Activated CD4-positive, CD25-positive, alpha-beta regulatory T cell treated with anti-CD3 and anti-CD28 coated beads, Interleukin-2, amount 50 U/mL, for 72 hours (primary cell): Measurements from ENCODE around the gene HBD.
"Not testable (repeated sequence)": the region's sequence is repeated elsewhere in the genome, so short reads cannot be mapped to it uniquely, and the experiment has no call there.

Experiments
- DNase-seq: peaks from one replicate; pipeline ENCODE4 v3.0.0; 2021

HBD gene

GRCh38 chr11:5234381-5234834 lies at the start of gene HBD:
HBD (minus strand) TSS chr11:5234483; CDS start chr11:5234433, 50 bp downstream.
- no peak for DNase-seq

GRCh38 chr11:5283882-5284281 lies 49.6 kb upstream of the HBD start:
- no peak for DNase-seq

- DNase-seq: no peak
Observed at GRCh38 chr11:5283086-5283485, 48.8 kb upstream of the HBD start.

DNA sequence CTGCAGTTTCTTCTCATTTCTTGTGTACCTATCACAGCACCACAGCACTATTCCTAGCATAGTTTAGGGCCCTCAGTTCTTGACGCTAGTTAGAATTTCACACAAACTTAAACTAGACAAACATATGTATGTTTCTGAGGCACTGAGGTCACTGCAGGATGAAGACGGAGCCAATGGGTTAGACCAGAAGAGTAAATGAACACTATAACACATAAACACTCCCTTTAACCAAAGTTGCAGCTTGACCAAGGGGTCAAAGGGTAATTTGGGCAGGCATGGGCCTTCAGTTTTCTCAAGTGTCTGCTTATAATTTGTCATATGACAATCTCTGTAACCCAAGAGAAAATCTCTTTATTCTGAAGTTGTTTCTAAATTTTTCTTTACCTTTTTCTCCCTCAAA lies 48.3 kb upstream of the HBD start:
- DNase-seq: no peak

DNA sequence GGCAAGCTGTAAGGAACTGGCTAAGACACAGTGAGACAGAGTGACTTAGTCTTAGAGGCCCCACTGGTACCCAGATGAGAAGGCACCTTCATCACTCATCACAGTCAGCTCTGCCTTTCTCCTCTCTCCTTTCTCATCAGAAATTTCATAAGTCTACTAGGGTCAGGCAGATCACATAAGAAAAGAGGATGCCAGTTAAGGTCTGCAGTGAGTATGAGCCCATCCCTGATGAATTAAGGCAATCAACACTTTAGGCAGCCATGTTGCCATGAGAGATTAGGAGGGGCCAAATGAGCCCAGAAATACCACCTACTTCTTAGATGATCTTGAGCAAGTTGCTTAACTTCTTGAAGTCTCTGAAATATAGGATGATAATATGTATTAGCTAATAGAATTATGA lies 47.3 kb upstream of the HBD start:
- no peak for DNase-seq

- no peak for DNase-seq
Observed at GRCh38 chr11:5280582-5281102, 46.4 kb upstream of the HBD start.

DNA sequence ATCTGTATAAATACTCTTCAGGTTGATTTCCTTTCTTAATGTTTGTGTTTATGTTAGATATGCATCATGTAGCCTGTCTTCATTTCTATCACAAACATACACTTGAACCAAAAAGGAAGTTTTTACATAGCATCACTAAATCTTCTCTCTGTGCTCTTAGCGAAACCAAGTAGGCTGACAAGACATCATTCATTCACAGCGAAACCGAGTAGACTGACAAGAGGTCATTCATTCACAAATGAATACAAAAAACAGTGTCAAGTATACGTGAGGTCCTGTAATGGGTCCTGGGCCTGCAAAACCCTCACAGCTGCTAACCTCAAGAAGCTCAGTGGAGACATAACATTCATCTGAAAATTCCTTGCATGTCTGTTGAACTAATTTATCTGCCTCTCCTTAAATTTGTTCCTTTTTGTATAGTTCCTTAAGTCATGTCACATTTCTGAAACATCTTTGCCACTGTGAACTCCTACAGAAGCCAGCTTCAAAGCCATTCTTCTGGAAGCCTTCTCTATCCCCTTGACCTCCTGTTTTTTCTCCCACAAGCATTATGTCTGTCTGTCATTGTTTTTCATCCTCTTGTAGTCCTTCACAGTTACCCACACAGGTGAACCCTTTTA lies 45.3 kb upstream of the HBD start:
- DNase-seq: no peak

- DNase-seq: no peak
Observed at GRCh38 chr11:5277807-5278382, 43.6 kb upstream of the HBD start.

DNA sequence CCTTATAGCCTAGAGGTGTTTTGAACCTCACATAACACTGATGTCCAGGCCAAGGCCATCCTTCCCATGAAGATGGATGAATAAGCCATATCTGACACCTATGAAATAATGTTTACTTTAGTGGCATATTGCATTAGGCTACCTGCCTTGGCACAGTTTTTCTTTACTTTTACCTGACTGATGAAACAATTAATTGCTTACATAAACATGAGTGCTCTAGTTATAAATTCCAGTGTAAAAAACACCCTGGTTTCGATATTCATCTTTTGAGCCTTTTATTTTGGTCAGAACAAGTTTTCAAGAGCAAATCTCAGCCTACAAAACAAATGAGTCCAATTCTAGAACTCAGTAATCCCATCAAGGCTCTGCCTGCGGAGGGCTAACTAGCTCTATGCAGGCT lies 42.4 kb upstream of the HBD start:
- no peak for DNase-seq

DNA sequence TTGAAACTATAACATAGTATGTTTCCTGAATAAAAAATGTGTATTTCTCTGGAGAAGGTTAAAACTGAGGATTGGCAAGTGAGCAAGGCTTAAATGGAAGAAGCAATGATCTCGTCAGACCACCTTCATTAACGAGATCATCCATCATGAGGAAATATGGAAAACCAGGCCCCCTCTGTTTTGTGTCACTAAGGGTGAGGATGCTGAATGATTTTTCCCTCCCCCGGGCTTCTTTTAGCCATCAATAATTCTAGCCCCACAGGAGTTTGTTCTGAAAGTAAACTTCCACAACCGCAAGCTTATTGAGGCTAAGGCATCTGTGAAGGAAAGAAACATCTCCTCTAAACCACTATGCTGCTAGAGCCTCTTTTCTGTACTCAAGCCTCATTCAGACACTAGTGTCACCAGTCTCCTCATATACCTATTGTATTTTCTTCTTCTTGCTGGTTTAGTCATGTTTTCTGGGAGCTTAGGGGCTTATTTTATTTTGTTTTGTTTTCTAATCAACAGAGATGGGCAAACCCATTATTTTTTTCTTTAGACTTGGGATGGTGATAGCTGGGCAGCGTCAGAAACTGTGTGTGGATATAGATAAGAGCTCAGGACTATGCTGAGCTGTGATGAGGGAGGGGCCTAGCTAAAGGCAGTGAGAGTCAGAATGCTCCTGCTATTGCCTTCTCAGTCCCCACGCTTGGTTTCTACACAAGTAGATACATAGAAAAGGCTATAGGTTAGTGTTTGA lies 41.3 kb upstream of the HBD start:
- DNase-seq: no peak

DNA sequence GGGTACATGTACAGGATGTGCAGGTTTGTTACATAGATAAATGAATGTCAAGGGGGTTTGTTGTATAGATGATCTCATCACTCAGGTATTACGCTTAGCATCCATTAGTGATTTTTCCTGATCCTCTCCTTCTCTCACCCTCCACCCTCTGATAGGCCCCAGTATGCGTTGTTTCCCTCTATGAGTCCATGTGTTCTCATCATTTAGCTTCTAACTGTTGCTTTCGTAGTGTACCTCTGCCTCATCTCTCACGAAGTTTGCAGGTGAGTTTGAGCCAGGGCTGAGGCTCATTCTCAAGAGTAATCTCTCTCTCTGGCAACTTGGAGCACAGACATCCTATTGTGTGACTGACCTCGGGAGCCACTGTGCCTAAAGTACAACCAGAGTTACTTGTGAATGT lies 40.1 kb upstream of the HBD start:
- no peak for DNase-seq

- no peak for DNase-seq
Observed at GRCh38 chr11:5272395-5273017, 38.2 kb upstream of the HBD start.

DNA sequence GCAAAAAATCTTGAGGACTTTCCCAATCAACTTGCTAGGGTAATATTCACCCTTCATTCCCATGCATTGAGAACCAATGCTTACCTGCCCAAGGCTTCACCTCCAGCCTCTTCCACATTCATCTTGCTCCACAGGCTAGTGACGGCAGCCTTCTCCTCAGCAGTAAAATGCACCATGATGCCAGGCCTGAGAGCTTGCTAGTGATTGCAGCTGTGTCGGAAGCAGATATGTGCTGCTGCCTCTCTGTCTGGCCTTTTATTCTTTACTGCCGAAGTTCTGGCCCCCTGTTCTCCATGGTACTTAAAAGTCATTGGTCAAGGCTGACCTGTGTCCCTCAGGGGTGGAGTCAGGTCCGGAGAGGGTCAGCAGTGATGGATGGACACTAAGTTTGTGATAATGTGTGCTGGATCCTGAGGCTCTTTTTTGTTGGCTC lies 35.4 kb upstream of the HBD start, which contains the start of gene HBE1:
HBE1 (minus strand) TSS at position 231 of the 433 bp plus-strand sequence; CDS start at position 176, 55 bp downstream.
- DNase-seq: no peak

DNA sequence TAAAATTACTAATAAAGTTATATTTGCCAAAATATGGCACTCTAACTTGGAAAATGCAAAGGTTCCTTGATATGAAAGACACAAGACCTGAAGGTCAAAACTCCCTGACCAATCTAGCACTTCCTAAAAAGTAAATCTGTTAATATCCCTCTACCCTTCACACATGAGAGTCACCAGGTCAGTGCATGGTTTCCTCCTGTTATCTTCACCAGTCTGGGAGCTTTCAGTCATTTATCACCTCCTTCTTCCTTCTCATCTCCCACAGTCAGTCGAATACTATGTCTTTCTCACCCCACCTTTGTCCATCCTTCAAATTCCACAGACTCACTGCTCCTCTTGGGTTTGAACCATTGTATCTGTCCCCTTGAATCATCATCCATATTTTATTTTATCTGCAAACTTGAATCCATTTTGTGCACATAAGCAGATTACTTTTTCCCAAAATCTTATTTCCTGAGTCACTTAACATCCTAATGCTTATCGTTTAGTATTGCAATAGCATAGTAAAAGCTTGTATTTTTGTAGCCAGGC lies 32.8 kb upstream of the HBD start:
- no peak for DNase-seq

DNA sequence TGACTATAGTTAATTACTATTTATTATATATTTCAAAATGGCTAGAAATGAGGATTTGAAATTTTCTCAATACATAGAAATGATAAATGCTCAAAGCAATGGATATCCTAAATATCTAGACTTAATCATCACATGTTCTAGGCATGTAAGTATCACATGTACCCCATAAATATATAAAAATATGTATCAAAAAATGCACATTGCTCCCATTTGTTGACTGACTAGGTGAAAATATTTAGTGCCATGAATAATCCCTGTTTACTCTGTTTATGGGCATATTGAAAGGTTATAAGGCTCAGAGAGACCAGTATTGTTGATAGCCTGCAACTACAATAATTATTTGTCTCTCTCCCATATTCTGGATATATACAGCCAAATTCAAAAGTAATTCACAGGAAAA lies 32.3 kb upstream of the HBD start:
- no peak for DNase-seq

DNA sequence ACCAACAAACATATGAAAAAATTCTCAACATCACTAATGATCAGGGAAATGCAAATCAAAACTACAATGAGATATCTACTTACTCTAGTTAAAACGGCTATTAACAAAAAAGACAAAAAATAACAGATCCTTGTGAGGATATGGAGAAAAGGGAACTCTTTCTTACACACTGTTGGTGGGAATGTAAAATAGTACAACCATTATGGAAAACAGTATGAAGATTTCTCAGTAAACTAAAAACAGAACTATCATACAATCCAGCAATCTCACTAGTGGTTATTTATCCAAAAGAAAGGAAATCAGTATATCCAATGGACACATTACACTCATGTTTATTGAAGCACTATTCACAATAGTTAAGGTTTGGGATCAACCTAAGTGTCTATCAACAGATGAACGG lies 31.5 kb upstream of the HBD start:
- no peak for DNase-seq

DNA sequence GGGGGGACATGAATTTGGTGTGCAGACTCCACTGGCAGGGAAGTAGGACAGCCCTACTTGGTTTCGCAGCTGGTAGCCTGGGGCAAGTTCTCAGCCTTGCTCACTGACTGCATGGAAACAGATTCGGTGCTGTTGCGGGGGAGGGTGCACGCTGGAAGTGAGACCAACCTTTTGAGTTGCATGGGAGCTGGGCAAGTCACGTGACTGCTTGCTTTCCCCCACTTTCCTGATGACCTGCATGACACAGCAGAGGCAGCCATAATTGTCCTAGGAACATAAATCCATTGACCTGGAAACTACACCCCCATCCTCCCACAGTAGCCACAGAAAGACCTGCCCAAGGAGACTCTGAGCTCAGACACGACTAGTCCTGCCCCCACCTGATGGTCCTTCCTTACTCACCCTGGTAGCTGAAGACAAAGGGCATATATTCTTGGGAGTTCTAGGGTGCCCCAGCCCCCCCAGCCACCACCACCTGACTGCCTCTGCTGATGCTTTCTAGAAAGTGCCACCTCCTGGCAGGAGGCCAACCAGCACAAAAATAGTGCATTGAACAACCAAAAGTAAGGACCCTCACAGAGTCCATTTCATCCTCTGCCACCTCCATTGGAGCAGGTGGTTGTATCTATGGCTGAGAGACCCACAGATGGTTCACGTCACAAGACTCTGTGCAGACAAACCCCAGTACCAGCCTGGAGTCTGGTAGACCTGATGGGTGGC lies 24.4 kb upstream of the HBD start:
- DNase-seq: no peak

- no peak for DNase-seq
Observed at GRCh38 chr11:5257296-5257695, 23.0 kb upstream of the HBD start.

DNA sequence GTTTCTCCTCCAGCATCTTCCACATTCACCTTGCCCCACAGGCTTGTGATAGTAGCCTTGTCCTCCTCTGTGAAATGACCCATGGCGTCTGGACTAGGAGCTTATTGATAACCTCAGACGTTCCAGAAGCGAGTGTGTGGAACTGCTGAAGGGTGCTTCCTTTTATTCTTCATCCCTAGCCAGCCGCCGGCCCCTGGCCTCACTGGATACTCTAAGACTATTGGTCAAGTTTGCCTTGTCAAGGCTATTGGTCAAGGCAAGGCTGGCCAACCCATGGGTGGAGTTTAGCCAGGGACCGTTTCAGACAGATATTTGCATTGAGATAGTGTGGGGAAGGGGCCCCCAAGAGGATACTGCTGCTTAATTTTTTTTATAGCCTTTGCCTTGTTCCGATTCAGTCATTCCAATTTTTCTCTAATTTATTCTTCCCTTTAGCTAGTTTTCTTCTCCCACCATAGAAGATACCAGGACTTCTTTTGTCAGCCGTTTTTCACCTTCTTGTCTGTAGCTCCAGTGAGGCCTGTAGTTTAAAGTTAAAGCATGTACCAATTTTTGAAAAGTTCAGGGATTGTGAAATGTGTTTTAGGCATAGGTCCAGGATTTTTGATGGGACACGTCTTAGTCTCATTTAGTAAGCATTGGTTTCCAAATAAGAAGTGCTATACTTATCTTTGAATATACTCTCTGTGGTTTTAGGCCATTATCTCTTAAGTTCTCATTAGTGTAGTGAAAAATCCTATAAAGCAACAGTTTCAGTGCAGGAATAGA lies 20.5 kb upstream of the HBD start, which contains the start of gene HBG2:
HBG2 (minus strand) TSS at position 136 of the 768 bp plus-strand sequence; CDS start at position 83, 53 bp downstream.
- not testable (repeated sequence) for DNase-seq

DNA sequence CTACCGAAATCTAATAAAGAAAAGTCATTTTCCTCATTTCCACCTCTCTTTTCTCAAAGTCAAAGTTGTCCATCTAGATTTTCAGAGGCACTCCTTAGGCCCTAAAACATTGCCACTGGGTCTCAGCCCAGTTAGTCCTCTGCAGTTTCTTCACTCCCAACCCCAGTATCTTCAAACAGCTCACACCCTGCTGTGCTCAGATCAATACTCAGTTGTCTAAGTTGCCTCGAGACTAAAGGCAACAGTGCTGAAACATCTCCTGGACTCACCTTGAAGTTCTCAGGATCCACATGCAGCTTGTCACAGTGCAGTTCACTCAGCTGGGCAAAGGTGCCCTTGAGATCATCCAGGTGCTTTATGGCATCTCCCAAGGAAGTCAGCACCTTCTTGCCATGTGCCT lies 19.7 kb upstream of the HBD start:
- DNase-seq: not testable (repeated sequence)

DNA sequence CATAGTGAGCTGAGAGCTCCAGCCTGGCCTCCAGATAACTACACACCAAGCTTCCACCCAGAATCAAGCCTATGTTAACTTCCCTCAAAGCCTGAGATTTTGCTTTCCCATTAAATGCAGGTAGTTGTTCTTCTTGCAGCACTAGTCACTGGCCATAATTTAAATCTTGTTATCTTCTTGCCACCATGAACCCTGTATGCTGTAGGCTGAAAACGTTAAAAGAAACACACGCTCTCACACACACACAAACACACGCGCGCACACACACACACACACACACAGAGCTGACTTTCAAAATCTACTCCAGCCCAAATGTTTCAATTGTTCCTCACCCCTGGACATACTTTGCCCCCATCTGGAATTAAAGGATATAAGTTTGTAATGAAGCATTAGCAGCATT lies 19.2 kb upstream of the HBD start:
- not testable (repeated sequence) for DNase-seq

- no peak for DNase-seq
Observed at GRCh38 chr11:5252919-5253265, 18.6 kb upstream of the HBD start.
